Astrocyte of the spinal cord (primary cell): ENCODE data around the gene HNRNPLL.
A peak's percentile ranks its signal among the peaks of the same experiment; 100 is the strongest.

ENCODE experiments used
- DNase-seq: peaks from one replicate; pipeline ENCODE4 v3.0.0; 2011; ENCODE audit warnings: low read depth, low spot score
- H3K4me3 ChIP-seq: 2 replicates; pipeline ENCODE4 v1.5.1; 2011; ENCODE audit warnings: low read depth, mild to moderate bottlenecking, low read length, moderate library complexity
- in situ Hi-C: cut with HindIII; loops from 2 replicates; pipeline ENCODE4 v1.10.0; 2017; ENCODE audit warnings: low sequenced_read_pairs
- TF ChIP-seq, protein P1 (sequence below): IDR thresholded peaks from 2 replicates; pipeline ENCODE4 v1.5.1; 2012; ENCODE audit warnings: low read depth, mild to moderate bottlenecking, low read length, inconsistent platforms

HNRNPLL gene

DNA sequence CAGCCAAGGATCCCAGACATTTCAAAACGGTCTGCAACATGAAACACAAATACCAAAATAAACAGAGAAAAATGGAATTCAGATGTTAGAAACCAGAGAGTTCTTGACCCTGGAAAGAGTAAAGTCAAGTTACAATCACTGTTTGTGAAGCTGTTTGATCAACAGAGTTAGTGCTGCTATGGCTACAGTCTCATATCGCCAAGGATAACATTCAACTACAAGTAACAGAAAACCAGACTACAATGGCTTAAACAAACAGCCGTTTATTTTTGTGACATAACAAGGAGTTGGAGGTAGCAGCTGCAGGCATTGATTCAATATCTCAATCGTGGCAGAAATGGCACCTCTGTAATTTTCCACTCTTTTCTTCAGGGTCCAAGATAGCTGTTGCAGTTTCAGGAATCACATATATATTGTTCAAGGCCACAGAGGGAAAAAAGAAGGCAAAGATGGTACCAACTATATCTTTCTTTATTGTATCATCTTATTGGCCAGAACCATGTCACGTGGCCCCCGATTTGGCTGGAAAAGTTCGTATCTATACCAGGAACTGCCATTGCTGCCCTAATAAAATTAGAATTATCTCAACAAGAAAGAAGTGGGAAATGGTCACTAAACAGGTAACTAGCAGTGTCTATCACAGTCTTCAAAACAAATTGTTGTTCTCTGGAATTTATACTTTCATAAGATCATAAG, 17.7 kb upstream of the HNRNPLL start:
- TF ChIP-seq, protein P1, sequence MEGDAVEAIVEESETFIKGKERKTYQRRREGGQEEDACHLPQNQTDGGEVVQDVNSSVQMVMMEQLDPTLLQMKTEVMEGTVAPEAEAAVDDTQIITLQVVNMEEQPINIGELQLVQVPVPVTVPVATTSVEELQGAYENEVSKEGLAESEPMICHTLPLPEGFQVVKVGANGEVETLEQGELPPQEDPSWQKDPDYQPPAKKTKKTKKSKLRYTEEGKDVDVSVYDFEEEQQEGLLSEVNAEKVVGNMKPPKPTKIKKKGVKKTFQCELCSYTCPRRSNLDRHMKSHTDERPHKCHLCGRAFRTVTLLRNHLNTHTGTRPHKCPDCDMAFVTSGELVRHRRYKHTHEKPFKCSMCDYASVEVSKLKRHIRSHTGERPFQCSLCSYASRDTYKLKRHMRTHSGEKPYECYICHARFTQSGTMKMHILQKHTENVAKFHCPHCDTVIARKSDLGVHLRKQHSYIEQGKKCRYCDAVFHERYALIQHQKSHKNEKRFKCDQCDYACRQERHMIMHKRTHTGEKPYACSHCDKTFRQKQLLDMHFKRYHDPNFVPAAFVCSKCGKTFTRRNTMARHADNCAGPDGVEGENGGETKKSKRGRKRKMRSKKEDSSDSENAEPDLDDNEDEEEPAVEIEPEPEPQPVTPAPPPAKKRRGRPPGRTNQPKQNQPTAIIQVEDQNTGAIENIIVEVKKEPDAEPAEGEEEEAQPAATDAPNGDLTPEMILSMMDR, result no peak
- in situ Hi-C loops, result no loop called here
- peak; percentile 81 for DNase-seq
- H3K4me3 ChIP-seq, result no peak overlapping the region

DNA sequence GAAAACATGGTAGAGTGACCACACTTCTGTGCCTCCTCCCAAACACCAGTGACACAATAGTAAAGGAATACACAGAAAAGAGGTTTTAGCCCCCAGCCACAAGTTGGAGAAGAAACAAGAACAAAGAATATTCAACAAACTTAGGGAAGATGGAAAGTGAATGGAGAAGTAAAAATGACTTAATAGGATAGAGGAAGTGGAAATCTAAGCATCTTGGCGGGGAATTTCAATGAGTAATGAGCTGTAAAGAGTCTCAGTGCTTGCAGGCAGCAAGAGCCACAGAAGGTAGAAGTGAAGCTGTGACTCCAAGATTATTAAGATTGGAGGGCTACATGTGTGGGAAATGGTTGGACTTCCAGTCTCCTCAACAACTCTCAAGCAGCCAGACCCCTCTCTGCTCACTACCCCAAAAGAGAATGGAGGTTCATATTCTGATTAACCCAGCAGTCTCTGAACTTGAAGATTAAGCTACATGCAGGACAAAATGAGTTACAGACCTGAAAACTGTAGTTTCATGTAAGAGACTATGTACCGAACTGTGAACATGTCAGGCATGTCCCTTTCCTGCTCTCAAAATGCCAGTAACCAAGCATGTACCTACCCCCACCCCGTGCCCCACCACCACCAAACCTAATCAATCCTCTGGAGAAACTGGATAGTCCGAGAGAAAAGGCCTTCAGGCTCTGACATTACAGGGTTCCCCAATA, 16.9 kb upstream of the HNRNPLL start:
- H3K4me3 ChIP-seq, result no peak overlapping the region
- in situ Hi-C loops, result no loop called here
- DNase-seq, result peak; percentile 39
- TF ChIP-seq, protein P1, result no peak

DNA sequence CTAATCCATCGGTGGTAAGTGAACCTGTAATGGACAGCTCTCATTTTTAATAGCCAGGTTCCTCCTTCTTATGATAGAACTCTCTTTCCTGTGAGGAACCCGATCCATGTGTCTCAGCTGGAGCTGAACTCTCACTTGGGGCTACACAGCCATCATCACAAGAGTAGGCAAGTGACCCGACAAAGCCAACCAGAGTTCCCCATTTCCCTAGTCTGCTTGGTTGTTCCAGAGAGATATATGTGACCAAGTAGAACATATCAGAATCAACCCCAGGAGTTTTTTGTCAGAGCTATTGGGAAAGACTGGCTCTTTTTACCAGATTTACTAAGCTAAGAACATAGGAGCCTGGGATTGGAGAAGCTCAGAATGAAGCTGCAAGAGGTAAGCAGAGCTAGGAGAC, 14.6 kb upstream of the HNRNPLL start:
- TF ChIP-seq, protein P1, result no peak
- DNase-seq, result no peak
- no peak overlapping the region for H3K4me3 ChIP-seq
- in situ Hi-C loops, result no loop called here

DNA sequence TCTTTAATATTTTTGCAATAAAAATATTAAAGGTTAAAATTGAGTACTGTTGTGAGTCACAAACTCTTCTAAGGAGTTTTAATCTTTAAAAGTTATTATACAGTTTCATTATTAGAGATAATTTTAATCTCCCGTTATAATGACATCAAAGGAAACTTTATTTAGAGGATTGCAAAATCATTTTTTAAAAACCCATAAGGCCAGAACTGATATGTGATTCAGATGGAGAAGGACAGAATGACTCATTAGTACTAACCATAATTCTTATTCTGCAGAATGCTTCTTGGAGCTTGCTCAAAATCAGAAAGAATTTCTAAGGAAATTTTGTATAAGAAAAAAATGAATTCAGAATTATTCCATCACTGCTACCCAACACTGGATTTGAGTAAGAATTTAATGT, 12.5 kb upstream of the HNRNPLL start:
- DNase-seq, result no peak
- in situ Hi-C loops, result no loop called here
- TF ChIP-seq, protein P1, result no peak
- no peak overlapping the region for H3K4me3 ChIP-seq

DNA sequence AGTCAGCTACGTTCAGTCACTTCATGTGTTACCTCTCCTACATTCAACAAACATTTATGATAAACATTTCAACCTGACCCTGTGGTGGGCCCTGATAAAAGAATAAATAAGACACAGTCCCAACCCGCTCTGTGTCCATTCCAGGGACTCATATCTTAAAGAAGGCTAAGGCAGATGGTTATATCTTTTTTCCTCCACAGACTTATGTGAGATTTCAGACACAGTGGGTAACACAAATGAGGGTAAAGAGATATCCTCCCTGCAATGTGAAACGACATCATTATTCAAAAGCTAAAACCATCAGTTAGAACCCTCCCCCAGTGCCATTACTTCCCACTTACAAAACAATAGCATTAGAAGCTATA, 11.1 kb upstream of the HNRNPLL start:
- TF ChIP-seq, protein P1, result no peak
- in situ Hi-C loops, result no loop called here
- no peak overlapping the region for H3K4me3 ChIP-seq
- no peak for DNase-seq

DNA sequence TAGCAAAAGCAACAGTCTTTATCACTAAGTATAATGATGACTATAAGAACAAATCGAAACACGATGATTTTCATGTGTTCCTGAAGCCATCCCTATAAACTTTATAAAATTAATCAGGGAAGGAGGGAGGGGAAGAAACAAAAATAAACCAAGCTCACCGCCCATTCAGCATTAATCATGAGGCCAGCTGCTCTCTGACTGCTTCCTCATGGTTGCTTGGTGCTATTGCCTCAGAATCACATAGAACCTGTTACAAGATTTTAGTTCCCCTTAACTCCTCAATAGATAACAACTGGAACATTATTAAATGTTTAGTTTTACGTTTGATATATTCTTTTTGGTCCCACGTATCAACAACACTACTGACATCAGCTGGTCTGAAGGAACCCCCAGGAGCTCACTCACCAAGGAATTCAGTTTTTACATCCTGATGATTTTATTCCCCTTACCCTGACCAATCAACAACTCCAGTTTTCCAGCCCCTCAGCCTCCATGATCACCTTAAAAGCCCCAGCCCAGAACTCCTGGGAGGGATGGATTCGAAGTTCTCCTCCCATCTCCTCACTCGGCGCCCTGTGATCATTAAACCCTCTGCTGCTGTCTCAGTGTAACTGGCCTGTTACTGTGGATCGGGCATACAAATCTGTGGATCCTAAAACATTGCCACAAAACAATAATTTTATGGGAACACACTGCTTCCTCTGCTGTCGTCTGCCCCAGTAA, 10.6 kb upstream of the HNRNPLL start:
- H3K4me3 ChIP-seq, result no peak overlapping the region
- TF ChIP-seq, protein P1, result no peak
- in situ Hi-C loops, result no loop called here
- DNase-seq, result no peak
